ENCODE data around the gene PIMREG.

PIMREG gene

DNA sequence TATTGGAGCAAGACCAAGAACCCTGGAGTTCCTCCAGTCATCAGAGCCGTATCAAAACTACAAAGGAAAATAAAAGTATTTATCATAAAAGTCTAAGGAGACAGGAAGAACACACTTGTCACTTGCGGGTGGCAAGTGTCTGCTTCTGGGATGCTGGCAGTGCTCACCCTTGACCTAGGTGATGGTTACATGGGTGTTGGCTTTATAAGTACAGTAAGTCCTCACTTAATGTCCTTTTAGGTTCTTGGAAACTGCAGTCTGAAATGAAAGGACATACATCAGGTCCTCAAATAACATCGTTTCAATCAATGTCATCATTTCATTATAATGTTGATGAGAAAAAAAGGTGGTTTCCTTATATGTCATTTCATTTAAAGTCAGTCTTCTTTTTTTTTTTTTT lies 6.3 kb upstream of the PIMREG start:
- DNase-seq (ENCODE audit: low spot score), result no peak

DNA sequence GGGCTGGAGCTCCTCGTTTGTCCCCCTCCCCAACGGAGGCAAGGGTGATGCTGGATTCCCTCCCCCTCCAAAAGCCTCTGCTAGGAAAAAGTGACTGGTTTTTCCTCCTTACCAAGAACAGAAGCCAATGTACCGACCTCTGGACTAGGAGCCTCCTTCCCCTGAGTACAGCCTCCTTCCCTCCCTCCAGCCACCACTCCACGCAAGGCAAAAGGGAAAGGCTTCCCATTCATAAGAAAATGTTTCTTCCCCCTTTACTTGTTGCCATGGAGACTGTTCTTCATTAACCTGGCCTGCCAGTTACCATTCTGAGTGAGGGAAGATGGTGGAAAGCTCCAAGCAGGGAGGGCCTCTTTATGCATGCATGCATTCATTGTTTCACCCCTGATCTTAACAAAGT lies 4.3 kb upstream of the PIMREG start:
- DNase-seq (ENCODE audit: low spot score), result no peak

DNA sequence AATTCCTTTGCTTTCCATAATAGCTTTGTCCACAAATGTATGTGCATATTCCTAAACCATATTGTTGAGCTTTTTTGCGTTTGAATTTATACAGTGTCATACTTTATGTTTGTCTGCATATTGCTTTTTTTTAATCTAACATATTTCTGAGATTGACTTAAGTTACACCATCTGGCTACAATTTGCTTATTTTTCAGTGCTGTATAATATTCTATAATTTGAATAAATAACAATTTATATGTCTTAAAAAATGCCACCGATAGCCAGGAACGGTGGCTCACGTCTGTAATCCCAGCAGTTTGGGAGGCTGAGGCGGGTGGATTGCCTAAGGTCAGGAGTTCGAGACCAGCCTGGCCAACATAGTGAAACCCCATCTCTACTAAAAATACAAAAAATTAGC lies 1.5 kb upstream of the PIMREG start:
- DNase-seq (ENCODE audit: low spot score), result no peak

DNA sequence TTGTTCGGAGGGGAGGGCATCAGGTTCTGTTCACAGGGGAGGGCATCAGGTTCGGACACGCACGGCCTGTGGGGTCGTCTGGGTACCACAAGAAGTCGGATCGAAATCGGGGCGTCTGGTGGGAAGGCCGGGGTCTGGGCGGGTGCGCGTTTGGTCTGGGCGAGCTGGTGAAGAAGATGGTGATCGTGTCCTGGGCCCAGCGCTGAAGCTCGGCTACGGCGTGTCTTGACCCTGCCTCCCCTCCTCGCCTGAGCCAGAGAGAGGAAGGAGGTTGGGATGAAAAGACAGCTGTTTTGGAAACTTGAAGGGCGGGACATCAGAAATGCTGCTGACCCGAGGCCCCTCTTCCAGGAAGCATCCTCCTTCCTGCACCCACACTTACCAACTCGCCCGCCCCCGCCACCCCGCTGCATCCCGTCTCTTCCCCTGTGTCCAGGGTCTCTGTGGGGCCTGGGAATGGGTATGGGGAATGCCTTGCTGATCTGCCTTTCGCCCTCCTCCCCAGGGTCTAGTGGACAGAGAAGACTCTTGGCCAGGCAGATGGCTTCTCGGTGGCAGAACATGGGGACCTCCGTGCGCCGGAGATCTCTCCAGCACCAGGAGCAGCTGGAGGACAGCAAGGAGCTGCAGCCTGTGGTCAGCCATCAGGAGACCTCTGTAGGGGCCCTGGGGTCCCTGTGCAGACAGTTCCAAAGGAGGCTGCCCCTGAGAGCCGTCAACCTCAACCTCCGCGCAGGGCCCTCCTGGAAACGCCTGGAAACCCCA lies 498 bp downstream of the PIMREG start:
- DNase-seq (ENCODE audit: low spot score), result no peak

DNA sequence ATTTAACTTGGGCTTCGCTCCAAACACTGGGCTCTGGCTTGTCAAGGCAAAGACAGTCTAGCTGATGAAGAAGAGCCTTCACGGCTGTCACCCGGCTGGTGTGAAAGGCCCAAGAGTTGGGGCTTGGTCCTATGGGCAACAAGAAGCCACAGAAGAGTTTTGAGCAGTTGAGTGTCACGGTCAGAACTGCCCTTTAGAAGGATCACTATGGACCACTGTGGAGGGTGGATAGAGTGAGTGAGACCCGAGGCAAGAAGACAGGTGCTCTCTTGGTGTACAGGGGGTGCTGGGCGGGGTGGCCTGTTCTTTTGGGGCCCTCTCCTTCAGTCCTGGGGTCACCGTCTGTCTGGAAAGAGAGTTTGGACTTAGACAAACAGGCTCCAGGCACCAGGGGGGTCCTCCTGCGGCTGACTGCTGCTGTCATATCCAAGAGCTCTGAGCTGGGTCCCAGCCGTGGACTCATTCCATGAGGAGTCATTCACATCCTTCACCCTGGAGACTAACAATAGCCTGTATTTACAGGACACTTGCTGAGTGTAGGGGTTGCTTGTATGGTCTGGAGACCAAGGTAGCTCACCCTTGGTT lies 2.4 kb downstream of the PIMREG start:
- DNase-seq (ENCODE audit: low spot score), result no peak

DNA sequence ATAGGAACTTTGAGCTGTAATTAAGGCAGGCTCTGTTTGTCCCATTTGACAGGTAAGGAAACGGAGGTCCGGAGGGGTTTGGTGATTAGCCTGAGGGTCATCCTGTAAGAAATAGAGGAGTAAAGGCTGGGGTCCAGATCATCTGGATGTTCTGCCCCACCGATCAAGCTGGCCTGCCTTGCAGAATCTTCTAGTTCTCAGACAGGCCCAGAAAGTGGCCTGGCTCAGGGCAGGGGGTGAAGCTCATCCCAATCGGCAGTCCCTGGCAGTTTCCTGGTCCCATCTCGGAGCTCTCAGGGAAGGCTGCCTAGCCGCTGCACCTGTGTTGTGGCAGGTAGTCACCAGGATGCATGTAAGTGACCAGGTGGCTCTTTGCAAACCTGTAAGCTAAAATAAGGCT lies 4.2 kb downstream of the PIMREG start:
- no peak for DNase-seq (ENCODE audit: low spot score)

DNA sequence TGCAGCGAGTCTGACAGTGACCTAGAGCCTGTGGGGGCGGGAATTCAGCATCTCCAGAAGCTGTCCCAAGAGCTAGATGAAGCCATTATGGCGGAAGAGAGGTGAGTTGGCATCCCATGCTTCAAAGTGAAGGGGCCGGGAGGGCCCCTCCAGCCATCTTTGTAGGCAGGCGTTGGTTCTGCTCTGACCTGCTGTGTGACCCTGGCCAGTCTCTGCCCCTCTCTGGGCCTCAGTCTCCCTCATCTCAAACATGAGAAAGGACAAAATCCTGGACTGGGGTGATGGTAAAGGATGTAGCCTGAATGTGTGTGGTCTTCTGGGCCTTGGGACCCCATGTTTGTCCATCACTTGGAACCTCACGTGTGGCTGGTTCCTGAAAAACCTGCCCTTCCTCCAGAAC lies 5.1 kb downstream of the PIMREG start:
- no peak for DNase-seq (ENCODE audit: low spot score)

DNA sequence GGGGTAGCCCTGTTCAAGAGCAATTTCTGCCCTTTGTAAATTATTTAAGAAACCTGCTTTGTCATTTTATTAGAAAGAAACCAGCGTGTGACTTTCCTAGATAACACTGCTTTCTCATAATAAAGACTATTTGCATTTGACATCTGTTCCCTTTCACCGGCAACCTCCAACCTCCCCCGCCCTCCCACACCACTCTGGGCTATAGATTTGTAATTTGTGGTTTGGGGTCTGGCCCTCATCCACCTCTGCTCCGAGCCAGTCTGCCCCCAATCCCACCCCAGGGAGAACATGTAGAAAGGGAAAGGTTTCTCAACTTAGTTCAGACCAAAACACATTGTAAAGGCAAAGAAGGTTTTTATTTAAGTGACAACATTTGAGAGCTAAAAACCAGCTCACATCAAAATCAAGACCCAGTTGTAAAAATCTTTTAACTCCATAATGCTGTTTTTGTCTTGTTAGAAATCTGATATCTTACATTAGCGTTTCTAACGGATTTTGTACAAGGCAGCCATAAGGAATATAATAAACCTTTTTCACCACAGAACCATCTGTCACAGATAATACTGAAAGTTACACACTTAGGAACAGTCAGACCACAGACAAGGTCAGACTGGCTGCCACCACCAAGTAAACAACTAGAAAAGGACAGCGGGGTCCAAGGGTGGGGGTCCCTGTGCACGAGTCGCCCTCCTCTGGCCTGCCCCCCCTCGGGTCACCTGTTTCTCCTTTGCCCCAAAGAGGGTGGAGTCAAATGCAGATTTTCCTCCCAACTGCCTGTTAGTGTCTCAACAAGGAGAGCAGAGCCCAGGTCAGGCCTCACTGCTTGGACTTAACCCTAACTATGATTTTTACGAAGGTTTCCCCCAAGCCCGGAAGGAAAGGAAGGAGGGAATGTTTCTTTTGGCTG lies 6.9 kb downstream of the PIMREG start:
- no peak for DNase-seq (ENCODE audit: low spot score)

DNA sequence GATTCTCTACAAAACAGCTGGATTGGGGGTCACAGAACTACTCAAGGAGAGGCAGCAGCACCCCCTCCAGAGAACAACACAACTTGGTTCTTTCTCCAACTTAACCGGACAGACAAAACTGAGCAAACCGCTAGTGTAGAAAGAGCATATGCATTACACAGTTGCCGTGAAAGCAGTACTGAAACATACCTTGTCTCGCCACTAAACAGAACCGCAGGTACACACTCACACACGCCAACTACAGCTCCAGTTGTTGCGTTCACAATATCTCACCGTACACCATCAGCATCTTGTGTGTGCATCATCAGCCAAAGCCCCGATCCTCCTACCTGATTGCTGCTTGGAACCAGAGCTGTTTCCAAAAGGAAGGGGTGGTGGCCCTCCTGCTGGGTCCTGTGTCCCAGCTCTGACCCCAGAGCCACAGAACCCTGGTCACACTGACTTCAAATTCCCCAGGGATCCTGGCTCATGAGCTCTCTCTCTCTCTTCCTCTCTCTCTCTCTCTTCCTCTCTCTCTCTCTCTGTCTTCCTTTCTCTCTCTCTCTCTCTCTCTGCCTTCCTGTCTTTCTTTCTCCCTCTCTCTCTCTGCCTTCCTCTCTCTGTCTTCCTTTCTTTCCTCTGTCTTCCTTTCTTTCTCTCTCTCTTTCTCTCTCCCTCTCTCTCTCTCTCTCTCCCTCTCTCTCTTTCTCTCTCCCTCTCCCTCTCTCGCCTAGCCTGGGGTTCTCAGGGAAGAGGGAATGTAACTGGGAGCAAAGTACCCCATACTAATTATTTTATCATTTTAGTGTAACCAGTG lies 8.4 kb downstream of the PIMREG start:
- no peak for DNase-seq (ENCODE audit: low spot score)

DNA sequence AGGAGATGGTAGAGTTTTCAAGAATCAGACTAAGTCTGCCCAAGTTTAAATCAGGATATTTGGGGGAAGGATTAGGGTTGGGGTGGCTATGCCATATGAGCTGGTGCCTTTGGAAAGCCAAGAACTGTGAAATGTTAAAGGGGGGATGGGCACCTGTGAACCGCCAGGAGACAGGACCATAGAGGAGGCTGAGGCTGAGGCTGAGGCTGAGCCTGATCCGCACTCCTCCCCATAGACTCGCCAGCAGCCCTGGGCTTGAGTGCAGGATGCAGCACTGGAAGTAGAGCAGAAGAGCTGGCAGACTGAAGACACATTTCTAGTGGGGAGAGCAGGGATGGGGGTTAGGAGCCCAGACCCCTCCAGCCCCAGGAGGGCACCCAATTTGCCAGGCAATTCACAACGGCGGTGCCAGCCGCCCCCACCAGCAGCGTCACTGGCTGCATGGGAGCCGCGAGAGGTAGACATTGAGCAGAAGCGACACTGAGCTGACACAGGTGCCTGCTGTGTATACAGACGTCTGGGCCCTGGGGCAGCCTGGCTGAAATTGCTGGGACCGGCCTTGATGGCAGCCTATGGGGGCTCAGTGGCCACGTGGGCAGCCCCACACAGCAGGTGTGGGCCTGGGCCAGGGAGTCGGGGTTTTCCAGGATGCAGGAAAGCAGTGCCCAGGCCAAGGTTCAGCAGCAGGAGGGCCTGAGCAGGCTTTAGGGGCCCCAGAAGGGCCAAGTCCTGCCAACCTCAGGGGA lies 9.2 kb downstream of the PIMREG start:
- DNase-seq (ENCODE audit: low spot score), result no peak

DNA sequence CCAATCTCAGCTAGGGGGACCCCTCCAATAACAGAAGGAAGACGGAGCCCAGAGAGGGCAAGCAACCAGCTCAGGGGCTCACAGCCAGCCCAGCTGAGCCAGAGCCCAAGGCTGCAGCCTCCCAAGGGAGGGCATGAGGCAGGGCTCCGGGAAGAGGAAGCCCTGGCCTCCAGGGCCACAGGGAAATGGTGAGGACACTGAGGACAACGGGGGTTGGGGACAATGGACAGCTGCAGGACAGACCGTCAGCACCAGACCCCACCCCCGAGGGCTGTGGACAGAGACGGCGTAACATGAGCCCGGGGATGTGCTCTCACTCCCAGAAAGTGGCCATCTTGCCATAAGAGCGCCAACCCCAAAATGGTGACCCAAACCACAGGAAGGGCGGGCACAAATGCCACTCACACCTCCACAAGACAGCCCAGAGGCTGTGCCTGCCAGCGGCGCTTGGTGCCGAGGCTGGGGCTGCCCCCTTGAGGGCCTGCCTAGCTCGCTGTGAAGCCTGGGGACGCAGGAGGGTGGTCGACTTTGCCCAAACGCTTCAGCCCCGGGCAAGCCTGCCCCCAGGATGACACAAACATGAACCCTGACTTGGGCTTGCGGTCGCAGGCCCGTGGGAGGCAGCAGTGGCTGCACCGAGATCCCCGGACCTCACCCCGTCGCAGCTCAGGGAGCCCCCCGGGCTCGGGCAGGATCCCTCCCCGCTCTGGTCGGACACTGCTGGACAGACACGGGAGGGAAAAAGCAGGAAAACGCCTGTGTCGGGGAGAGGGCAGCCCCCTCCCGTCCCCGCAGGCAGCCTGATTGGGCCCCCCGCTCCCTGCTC lies 10.5 kb downstream of the PIMREG start:
- DNase-seq (ENCODE audit: low spot score), result no peak

DNA sequence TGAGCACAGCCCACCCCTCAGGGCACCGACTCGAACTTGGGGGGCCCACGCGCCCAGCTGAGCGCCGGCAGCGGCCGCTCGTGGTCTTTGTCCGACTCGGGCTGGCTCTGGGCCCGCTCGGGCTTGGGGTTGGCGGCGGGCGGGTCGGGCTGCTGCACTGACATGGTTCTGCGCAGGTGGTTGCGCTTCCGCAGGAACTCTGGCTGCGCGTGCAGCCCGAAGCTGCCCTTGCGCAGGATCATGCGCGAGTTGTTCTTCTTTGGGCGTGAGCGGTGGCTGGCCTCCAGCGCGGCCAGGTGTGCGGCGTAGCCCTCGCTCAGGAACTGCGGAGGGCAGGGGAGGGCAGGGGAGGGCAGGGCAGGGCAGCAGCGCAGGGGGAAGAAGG lies 11.1 kb downstream of the PIMREG start:
- no peak for DNase-seq (ENCODE audit: low spot score)

DNA sequence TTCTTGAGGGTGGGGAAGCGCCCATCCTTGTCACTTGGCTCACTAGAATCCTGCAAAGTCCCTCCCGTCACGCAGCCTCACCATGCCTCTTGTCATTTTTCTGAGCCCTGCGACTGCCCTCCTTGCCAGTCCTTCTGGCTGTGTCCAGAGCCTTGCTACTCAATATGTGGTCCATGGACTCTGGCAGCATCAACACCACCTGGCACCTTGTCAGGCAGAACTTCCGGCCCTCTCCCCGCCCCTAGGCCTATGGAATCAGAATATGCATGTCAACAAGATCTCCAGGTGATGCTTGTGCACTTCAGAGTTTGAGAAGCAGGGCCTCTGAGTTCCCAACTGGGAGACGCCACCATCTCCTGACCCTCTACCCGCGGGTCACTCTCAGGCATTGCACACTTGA lies 12.1 kb downstream of the PIMREG start:
- no peak for DNase-seq (ENCODE audit: low spot score)

DNA sequence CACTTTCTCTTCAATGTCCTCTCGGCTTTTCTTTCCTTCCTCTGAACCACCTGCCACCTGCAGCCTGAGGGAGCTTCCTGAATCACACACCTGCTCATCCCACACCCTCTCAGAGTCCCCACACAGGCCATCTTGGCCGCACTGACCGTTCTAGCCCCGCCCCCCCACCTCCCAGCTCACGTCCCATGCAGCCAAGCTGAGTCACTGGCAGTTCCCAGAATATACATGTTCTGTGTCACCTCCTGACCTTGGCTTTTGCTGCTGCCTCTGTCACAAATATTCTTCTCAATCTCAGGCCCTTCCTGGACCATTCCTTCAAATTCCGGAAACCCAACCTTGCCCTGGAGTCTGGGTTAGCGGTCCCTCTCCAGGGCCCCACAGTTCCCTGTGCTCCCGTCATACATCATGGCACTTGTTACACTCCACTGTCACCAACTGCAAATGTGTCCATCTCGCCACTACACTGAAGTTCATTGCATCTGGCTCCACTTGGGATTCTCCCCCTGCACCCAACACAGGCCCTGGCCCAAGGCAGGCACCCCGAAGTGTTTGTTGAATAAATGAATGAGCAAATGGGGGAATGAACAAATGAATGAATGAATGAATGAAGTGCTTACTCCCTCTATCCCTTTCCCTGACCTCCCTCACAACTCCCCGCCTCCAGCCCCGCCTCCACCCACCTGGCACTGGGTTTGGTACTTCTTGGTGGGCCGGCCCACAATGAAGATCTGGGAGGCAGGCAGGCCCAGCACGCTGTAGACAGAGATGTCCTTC lies 12.8 kb downstream of the PIMREG start:
- DNase-seq (ENCODE audit: low spot score), result peak; percentile 96

DNA sequence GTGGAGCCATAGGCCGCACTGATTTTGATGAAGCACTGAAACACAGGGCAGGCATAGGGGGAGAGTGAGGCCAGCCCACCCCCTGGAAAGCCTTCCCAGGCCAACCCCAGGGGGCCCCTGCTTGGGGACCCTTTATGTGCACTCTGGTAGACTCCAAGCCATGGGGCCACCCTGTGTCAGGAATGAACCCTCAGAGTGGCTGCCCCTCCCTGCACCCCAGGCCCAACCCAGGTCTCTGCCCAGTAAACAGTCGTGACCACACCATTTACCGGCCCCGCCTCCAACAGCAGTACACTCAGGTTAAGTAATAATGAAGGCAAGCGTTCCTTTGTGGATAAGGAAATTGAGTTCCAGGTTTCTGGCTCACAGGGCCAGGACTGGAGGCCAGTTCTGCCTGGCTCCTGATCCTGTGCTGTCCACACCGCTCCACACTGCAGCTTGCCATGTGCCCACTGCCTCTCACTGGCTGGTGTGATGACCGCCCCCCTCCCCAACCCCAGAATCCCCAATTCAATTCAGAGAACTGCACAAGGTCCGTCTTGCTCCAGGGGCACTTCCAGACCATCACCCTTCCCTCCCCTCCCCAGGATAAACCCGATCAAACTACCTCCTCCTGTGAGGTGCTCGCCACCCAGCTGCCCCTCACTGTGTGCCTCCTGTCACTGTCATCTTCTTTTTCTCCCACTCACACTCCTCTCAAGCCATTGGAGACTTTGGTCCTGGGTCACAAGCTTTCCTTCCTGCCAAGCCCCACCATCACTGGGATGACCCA lies 13.6 kb downstream of the PIMREG start:
- no peak for DNase-seq (ENCODE audit: low spot score)

DNA sequence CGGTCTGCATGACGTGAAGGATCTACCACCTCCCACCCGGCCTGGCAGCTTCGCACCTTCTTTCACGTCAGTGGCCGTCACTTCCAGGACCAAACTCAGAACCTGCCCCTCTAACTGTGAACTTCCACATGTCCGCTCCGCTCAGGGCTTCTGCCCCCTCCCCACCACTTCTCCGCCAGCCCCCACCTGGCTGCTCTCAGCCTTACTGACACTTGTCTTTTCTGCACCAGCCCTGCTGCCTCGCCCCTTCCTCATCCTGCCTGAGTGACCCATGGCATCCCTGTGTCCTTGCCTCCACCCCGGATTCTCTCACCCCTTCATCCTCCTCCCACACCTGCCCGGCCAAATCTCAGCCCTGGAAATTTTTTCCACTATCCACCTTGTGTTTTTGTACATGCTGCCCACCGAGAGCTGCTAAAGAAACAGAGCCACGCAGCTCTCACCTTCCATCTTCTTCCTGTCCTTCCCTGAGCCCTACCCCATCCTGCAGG lies 14.2 kb downstream of the PIMREG start:
- DNase-seq (ENCODE audit: low spot score), result no peak

DNA sequence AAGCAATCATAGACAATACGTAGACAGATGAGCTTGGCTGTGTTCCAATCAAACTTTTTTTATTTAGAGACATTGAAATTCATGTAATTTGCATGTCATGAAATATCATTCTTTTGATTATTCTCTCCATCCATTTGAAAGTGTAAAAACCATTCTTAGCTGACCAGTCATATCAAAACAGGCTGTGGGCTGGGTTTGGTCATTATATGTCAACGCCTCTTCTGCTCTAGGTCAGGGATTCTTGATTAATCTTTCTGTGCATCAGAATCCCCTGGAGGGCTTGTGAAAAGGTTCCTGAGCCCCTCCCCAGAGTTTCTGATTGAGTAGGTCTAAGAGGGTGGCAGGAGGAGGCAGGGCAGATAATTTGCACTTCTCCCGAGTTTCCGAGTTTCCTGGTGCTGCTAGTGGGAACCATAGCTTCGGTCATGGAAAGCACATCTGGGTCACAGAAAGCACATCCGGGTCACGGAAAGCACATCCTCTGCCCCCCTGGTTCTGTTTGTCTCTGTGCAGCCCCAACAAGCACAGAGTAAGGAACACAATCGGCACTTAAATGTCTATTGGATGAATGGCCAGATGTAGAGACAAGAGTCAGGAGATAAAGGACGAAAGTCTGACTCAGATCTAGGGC lies 16.4 kb downstream of the PIMREG start:
- DNase-seq (ENCODE audit: low spot score), result no peak

DNA sequence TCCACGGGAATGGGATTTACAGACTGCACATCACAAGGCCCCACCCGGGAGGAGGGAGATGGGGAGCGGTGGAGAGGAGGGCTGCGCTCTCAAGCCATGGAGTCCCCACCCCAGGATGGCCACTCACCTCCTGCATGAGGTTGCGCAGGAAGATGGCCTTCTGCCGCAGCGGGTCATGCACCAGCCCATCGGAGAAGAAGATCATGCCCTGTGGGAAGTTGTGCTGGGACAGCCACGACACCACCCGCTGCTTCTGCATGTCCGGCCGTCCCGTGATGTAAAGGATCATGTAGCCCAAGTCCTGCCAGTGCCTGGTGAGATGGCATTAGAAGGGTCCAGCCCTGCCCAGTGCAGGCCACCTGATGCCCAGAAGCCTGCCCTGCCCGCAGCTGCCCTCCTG lies 17.0 kb downstream of the PIMREG start:
- DNase-seq (ENCODE audit: low spot score), result no peak

All from hepatic stellate cell (primary cell).